Endothelial cell of umbilical vein (primary cell): ENCODE results near the gene CCDC188.

Source experiments
- CTCF ChIP-seq, 2 donors: IDR thresholded peaks; 1 replicate in 1 of 2; 2 replicates in 1 of 2; pipeline ENCODE4 v1.5.1; 2011; ENCODE audit warnings: low read length in 2 of 2, mild to moderate bottlenecking in 2 of 2, moderate library complexity in 2 of 2, control low read depth in 1 of 2, inconsistent platforms in 1 of 2, low read depth in 1 of 2; ENCODE audit not compliant: insufficient read depth in 1 of 2; ENCODE audit errors: extremely low read depth in 1 of 2
- EZH2 ChIP-seq: IDR thresholded peaks from 2 replicates; pipeline ENCODE4 v1.6.1; 2012; ENCODE audit warnings: borderline replicate concordance, low read depth, mild to moderate bottlenecking, moderate library complexity, low read length, inconsistent platforms; ENCODE audit not compliant: severe bottlenecking
- FOS ChIP-seq: IDR thresholded peaks from 2 replicates; pipeline ENCODE4 v1.6.1; 2011; ENCODE audit warnings: mild to moderate bottlenecking, low read length, moderate library complexity, borderline replicate concordance; ENCODE audit not compliant: insufficient read depth
- GATA2 ChIP-seq: IDR thresholded peaks from 2 replicates; pipeline ENCODE4 v1.7.0; 2011; ENCODE audit warnings: low read depth, mild to moderate bottlenecking, moderate library complexity, mixed read lengths, low read length; ENCODE audit not compliant: insufficient read length, insufficient read depth
- JUN ChIP-seq: IDR thresholded peaks from 2 replicates; pipeline ENCODE4 v1.6.1; 2011; ENCODE audit warnings: borderline replicate concordance, low read depth; ENCODE audit not compliant: insufficient read length, insufficient read depth
- MAX ChIP-seq: IDR thresholded peaks from 2 replicates; pipeline ENCODE4 v1.6.1; 2011; ENCODE audit not compliant: insufficient read depth, insufficient read length
- MYC ChIP-seq: IDR thresholded peaks from one replicate; pipeline ENCODE4 v1.6.1; 2011; ENCODE audit warnings: mild to moderate bottlenecking, low read depth, low read length
- POLR2A ChIP-seq: IDR thresholded peaks from 2 replicates; pipeline ENCODE4 v1.6.1; 2012; ENCODE audit warnings: low read depth, mild to moderate bottlenecking, control low read depth, low read length
- POLR2AphosphoS5 ChIP-seq: IDR thresholded peaks from 2 replicates; pipeline ENCODE4 v1.6.1; 2012; ENCODE audit warnings: low read depth, mild to moderate bottlenecking, control low read depth, low read length, moderate library complexity; ENCODE audit not compliant: insufficient read depth

GRCh38 chr22:20153945-20154344 lies 3.1 kb upstream of the CCDC188 start:
- TF ChIP-seq POLR2A (no peak), MAX (no peak), CTCF (IDR thresholded peaks at IDR 0.05; ENCODE audit: extremely low read depth in 1 of 2, insufficient read depth in 1 of 2, low read depth in 1 of 2, low read length in 2 of 2) (no peak), POLR2AphosphoS5 (no peak), EZH2 (no peak), FOS (no peak), JUN (no peak), MYC (no peak), GATA2 (no peak)
